Measurements from ENCODE around the gene FRYL.

GRCh38 chr4:48623182-48623780 is 156.8 kb downstream of the FRYL start:
- TF ChIP-seq, protein P1, sequence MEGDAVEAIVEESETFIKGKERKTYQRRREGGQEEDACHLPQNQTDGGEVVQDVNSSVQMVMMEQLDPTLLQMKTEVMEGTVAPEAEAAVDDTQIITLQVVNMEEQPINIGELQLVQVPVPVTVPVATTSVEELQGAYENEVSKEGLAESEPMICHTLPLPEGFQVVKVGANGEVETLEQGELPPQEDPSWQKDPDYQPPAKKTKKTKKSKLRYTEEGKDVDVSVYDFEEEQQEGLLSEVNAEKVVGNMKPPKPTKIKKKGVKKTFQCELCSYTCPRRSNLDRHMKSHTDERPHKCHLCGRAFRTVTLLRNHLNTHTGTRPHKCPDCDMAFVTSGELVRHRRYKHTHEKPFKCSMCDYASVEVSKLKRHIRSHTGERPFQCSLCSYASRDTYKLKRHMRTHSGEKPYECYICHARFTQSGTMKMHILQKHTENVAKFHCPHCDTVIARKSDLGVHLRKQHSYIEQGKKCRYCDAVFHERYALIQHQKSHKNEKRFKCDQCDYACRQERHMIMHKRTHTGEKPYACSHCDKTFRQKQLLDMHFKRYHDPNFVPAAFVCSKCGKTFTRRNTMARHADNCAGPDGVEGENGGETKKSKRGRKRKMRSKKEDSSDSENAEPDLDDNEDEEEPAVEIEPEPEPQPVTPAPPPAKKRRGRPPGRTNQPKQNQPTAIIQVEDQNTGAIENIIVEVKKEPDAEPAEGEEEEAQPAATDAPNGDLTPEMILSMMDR (IDR thresholded peaks at IDR 0.05), result no peak
- TF ChIP-seq POLR2AphosphoS5 (IDR thresholded peaks at IDR 0.05), result no peak

Measured in breast epithelium (tissue), 3 donors.